A549 (cell line): Measurements from ENCODE around the gene TREML1.

Source experiments
- POLR2A ChIP-seq: IDR thresholded peaks from 2 replicates; pipeline ENCODE4 v1.6.1; 2012; ENCODE audit warnings: mild to moderate bottlenecking, low read length
- ZC3H11A ChIP-seq: fragments of 450-650 bp; IDR thresholded peaks from 2 replicates; pipeline ENCODE4 v1.6.1; 2014; ENCODE audit warnings: antibody characterized with exemption, mild to moderate bottlenecking
- TF ChIP-seq, protein P1 (sequence below): fragments of >200 bp; sonication (Bioruptor Twin); formaldehyde crosslinking; IDR thresholded peaks from 3 replicates; pipeline ENCODE4 v1.5.1; 2016
- TF ChIP-seq, protein P2 (sequence below): fragments of 250-450 bp; sonication (Bioruptor Pico); IDR thresholded peaks from 2 replicates; pipeline ENCODE4 v1.5.0; 2021; ENCODE audit warnings: mild to moderate bottlenecking, moderate library complexity, borderline replicate concordance
- TF ChIP-seq, protein P3 (sequence below): fragments of 200-600 bp; sonication (generic); IDR thresholded peaks from 2 replicates; pipeline ENCODE4 v1.6.1; 2016; ENCODE audit warnings: antibody characterized with exemption, mild to moderate bottlenecking, moderate library complexity
- TF ChIP-seq, protein P4 (sequence below): fragments of 250-450 bp; sonication (Bioruptor Pico); IDR thresholded peaks from 2 replicates; pipeline ENCODE4 v1.5.0; 2020; ENCODE audit warnings: low read depth, mild to moderate bottlenecking, moderate library complexity

DNA sequence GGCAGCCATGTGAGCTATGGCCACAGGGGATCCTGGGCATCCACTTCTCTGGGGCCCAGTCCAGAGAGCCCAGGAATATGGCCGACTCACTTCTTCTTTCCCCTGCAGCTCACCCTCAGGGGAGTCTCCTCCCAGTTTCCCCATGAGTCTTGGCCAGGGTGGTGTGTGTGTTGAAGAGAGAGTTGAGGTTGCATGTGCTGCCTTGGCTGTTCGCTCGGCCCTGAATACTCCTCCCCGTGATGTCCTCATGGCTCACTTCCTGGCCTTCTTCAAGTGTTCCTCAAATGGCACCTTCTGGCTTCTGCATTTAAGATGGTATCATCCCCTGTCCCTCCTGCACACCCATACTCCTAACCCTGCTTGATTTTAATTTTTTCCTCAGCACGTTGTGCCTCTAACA lies 3.2 kb upstream of the TREML1 start:
- TF ChIP-seq POLR2A, result no peak
- no peak for TF ChIP-seq ZC3H11A
- TF ChIP-seq, protein P1, sequence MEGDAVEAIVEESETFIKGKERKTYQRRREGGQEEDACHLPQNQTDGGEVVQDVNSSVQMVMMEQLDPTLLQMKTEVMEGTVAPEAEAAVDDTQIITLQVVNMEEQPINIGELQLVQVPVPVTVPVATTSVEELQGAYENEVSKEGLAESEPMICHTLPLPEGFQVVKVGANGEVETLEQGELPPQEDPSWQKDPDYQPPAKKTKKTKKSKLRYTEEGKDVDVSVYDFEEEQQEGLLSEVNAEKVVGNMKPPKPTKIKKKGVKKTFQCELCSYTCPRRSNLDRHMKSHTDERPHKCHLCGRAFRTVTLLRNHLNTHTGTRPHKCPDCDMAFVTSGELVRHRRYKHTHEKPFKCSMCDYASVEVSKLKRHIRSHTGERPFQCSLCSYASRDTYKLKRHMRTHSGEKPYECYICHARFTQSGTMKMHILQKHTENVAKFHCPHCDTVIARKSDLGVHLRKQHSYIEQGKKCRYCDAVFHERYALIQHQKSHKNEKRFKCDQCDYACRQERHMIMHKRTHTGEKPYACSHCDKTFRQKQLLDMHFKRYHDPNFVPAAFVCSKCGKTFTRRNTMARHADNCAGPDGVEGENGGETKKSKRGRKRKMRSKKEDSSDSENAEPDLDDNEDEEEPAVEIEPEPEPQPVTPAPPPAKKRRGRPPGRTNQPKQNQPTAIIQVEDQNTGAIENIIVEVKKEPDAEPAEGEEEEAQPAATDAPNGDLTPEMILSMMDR, result no peak
- TF ChIP-seq, protein P2, sequence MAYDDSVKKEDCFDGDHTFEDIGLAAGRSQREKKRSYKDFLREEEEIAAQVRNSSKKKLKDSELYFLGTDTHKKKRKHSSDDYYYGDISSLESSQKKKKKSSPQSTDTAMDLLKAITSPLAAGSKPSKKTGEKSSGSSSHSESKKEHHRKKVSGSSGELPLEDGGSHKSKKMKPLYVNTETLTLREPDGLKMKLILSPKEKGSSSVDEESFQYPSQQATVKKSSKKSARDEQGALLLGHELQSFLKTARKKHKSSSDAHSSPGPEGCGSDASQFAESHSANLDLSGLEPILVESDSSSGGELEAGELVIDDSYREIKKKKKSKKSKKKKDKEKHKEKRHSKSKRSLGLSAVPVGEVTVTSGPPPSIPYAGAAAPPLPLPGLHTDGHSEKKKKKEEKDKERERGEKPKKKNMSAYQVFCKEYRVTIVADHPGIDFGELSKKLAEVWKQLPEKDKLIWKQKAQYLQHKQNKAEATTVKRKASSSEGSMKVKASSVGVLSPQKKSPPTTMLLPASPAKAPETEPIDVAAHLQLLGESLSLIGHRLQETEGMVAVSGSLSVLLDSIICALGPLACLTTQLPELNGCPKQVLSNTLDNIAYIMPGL (CRISPR knock-in tag), result no peak
- TF ChIP-seq, protein P3, sequence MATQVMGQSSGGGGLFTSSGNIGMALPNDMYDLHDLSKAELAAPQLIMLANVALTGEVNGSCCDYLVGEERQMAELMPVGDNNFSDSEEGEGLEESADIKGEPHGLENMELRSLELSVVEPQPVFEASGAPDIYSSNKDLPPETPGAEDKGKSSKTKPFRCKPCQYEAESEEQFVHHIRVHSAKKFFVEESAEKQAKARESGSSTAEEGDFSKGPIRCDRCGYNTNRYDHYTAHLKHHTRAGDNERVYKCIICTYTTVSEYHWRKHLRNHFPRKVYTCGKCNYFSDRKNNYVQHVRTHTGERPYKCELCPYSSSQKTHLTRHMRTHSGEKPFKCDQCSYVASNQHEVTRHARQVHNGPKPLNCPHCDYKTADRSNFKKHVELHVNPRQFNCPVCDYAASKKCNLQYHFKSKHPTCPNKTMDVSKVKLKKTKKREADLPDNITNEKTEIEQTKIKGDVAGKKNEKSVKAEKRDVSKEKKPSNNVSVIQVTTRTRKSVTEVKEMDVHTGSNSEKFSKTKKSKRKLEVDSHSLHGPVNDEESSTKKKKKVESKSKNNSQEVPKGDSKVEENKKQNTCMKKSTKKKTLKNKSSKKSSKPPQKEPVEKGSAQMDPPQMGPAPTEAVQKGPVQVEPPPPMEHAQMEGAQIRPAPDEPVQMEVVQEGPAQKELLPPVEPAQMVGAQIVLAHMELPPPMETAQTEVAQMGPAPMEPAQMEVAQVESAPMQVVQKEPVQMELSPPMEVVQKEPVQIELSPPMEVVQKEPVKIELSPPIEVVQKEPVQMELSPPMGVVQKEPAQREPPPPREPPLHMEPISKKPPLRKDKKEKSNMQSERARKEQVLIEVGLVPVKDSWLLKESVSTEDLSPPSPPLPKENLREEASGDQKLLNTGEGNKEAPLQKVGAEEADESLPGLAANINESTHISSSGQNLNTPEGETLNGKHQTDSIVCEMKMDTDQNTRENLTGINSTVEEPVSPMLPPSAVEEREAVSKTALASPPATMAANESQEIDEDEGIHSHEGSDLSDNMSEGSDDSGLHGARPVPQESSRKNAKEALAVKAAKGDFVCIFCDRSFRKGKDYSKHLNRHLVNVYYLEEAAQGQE, result no peak
- TF ChIP-seq, protein P4, sequence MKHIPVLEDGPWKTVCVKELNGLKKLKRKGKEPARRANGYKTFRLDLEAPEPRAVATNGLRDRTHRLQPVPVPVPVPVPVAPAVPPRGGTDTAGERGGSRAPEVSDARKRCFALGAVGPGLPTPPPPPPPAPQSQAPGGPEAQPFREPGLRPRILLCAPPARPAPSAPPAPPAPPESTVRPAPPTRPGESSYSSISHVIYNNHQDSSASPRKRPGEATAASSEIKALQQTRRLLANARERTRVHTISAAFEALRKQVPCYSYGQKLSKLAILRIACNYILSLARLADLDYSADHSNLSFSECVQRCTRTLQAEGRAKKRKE (CRISPR knock-in tag), result no peak
